Measurements from ENCODE around the gene ARHGAP15. TPM values are rescaled to one million over a fixed set of nuclear protein-coding genes. Genes with fewer than 3 reads are reported as not detected.

The ARHGAP15 gene
- total RNA-seq, 1 experiment from 2014 or later: 0.42 TPM

DNA sequence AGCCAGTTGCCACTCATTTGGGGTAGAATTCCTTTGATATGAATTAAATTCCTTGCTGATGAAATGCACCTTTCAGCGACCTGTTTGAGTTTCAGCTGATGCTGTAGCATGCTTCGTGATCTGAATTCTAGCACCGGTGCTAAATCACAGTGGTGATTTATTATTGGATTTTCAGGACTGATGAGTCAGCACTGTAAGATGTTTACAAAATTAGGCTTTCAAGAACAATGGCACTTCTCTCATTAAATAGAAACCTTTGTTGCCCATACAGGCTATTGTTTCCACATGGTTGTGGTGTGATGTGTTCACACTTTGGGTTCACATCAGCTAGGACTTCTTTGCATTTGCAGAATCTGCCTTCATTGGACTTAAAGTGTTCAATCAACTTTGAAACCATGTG is 687.7 kb downstream of the ARHGAP15 start:
- Histone ChIP-seq H3K4me3 (replicated peaks in 1 of 2; ENCODE audit: low read depth in 1 of 2, low read length in 2 of 2) (no peak overlapping the region), H3K9me3 (ENCODE audit: control insufficient read depth in 1 of 2, insufficient read depth in 1 of 2, low read depth in 1 of 2, low read length in 2 of 2) (no peaks in the 10 kb centered on the region), H3K4me1 (ENCODE audit: control insufficient read depth in 1 of 2, insufficient read depth in 2 of 2, low read length in 2 of 2) (no peaks in the 10 kb centered on the region), H3K36me3 (ENCODE audit: control insufficient read depth in 1 of 2, insufficient read depth in 2 of 2, low read length in 2 of 2) (no peaks in the 10 kb centered on the region), H3K27ac (ENCODE audit: low read depth, low read length) (no peak overlapping the region), H3K9me2 (ENCODE audit: insufficient read depth) (no peaks in the 10 kb centered on the region), H3K4me2 (ENCODE audit: low read length) (no peak overlapping the region), H4K20me1 (ENCODE audit: insufficient read depth) (no peaks in the 10 kb centered on the region), H3K79me2 (ENCODE audit: insufficient read depth, low read length) (no peaks in the 10 kb centered on the region), H2AFZ (ENCODE audit: low read depth, low read length, poor library complexity, severe bottlenecking) (no peak overlapping the region), H3K27me3 (ENCODE audit: insufficient read depth, low read length) (no peaks in the 10 kb centered on the region), H3K9ac (ENCODE audit: low read length) (no peak overlapping the region)
- DNase-seq (ENCODE audit: low read depth, low spot score) (no peak), ATAC-seq (no peak)
- ChIA-PET CTCF (no interaction called here), POLR2A (no interaction called here), RAD21 (ENCODE audit: low non-redundant PET in 1 of 2, low total read pairs in 2 of 2, uncharacterized antibody in 2 of 2, unreplicated experiment in 2 of 2) (no interaction called here)
- intact Hi-C loops (cut with micrococcal nuclease): no loop called here
- TF ChIP-seq EZH2phosphoT487 (IDR thresholded peaks at IDR 0.05; ENCODE audit: borderline replicate concordance) (no peak), CEBPB (IDR thresholded peaks at IDR 0.05; ENCODE audit: low read depth) (no peak), EGR1 (IDR thresholded peaks at IDR 0.05; ENCODE audit: low read depth) (no peak), ELF1 (IDR thresholded peaks at IDR 0.05; ENCODE audit: borderline replicate concordance, low read depth) (no peak), CBX3 (IDR thresholded peaks at IDR 0.05; ENCODE audit: low read depth) (no peak), ZFX (IDR thresholded peaks at IDR 0.05) (no peak), TCF7L2 (IDR thresholded peaks at IDR 0.05; ENCODE audit: borderline replicate concordance, extremely low read depth, insufficient read depth, insufficient read length) (no peak), FOSL1 (IDR thresholded peaks at IDR 0.05; ENCODE audit: low read depth) (no peak), SIN3A (IDR thresholded peaks at IDR 0.05; ENCODE audit: low read depth) (no peak), EZH2 (IDR thresholded peaks at IDR 0.05) (no peak), POLR2AphosphoS5 (IDR thresholded peaks at IDR 0.05; ENCODE audit: low read depth, low read length) (no peak), YY1 (IDR thresholded peaks at IDR 0.05; ENCODE audit: extremely low read depth, insufficient replicate concordance, low read depth, low read length) (no peak), JUND (IDR thresholded peaks at IDR 0.05) (no peak), SP1 (IDR thresholded peaks at IDR 0.05; ENCODE audit: low read depth) (no peak)
- TF ChIP-seq, protein P1, sequence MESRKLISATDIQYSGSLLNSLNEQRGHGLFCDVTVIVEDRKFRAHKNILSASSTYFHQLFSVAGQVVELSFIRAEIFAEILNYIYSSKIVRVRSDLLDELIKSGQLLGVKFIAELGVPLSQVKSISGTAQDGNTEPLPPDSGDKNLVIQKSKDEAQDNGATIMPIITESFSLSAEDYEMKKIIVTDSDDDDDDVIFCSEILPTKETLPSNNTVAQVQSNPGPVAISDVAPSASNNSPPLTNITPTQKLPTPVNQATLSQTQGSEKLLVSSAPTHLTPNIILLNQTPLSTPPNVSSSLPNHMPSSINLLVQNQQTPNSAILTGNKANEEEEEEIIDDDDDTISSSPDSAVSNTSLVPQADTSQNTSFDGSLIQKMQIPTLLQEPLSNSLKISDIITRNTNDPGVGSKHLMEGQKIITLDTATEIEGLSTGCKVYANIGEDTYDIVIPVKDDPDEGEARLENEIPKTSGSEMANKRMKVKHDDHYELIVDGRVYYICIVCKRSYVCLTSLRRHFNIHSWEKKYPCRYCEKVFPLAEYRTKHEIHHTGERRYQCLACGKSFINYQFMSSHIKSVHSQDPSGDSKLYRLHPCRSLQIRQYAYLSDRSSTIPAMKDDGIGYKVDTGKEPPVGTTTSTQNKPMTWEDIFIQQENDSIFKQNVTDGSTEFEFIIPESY (IDR thresholded peaks at IDR 0.05; ENCODE audit: extremely low read depth, insufficient replicate concordance, low read length): no peak
- TF ChIP-seq, protein P2, sequence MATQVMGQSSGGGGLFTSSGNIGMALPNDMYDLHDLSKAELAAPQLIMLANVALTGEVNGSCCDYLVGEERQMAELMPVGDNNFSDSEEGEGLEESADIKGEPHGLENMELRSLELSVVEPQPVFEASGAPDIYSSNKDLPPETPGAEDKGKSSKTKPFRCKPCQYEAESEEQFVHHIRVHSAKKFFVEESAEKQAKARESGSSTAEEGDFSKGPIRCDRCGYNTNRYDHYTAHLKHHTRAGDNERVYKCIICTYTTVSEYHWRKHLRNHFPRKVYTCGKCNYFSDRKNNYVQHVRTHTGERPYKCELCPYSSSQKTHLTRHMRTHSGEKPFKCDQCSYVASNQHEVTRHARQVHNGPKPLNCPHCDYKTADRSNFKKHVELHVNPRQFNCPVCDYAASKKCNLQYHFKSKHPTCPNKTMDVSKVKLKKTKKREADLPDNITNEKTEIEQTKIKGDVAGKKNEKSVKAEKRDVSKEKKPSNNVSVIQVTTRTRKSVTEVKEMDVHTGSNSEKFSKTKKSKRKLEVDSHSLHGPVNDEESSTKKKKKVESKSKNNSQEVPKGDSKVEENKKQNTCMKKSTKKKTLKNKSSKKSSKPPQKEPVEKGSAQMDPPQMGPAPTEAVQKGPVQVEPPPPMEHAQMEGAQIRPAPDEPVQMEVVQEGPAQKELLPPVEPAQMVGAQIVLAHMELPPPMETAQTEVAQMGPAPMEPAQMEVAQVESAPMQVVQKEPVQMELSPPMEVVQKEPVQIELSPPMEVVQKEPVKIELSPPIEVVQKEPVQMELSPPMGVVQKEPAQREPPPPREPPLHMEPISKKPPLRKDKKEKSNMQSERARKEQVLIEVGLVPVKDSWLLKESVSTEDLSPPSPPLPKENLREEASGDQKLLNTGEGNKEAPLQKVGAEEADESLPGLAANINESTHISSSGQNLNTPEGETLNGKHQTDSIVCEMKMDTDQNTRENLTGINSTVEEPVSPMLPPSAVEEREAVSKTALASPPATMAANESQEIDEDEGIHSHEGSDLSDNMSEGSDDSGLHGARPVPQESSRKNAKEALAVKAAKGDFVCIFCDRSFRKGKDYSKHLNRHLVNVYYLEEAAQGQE (IDR thresholded peaks at IDR 0.05; ENCODE audit: low read depth): no peak
- TF ChIP-seq, protein P3, sequence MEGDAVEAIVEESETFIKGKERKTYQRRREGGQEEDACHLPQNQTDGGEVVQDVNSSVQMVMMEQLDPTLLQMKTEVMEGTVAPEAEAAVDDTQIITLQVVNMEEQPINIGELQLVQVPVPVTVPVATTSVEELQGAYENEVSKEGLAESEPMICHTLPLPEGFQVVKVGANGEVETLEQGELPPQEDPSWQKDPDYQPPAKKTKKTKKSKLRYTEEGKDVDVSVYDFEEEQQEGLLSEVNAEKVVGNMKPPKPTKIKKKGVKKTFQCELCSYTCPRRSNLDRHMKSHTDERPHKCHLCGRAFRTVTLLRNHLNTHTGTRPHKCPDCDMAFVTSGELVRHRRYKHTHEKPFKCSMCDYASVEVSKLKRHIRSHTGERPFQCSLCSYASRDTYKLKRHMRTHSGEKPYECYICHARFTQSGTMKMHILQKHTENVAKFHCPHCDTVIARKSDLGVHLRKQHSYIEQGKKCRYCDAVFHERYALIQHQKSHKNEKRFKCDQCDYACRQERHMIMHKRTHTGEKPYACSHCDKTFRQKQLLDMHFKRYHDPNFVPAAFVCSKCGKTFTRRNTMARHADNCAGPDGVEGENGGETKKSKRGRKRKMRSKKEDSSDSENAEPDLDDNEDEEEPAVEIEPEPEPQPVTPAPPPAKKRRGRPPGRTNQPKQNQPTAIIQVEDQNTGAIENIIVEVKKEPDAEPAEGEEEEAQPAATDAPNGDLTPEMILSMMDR (IDR thresholded peaks at IDR 0.05 in 2 of 3, conservative IDR thresholded peaks at IDR 0.05 in 1 of 3; ENCODE audit: borderline replicate concordance in 1 of 3, insufficient read depth in 1 of 3, low read depth in 2 of 3, low read length in 2 of 3): no peak
- TF ChIP-seq, protein P4, sequence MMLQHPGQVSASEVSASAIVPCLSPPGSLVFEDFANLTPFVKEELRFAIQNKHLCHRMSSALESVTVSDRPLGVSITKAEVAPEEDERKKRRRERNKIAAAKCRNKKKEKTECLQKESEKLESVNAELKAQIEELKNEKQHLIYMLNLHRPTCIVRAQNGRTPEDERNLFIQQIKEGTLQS (IDR thresholded peaks at IDR 0.05): no peak
- BruUV-seq (replicated peaks): no TSS peak
